Thymus (tissue), 11 donors: ENCODE measurements around the gene FITM1. TPM values are rescaled to one million over a fixed set of nuclear protein-coding genes. Genes with fewer than 3 reads are reported as not detected.

Experiments used
- DNase-seq, 9 donors: peaks; one replicate each; pipeline ENCODE4 v3.0.0-alpha.2; 2013; ENCODE audit warnings: low spot score in 9 of 9, low read depth in 6 of 9, missing footprints in 1 of 9
- H3K27ac ChIP-seq, 2 donors: one replicate each; pipeline ENCODE4 v1.5.1; 2013; ENCODE audit warnings: control low read depth in 1 of 2, low read depth in 1 of 2, low read length in 1 of 2, mild to moderate bottlenecking in 1 of 2, moderate library complexity in 1 of 2
- H3K27me3 ChIP-seq, 2 donors: one replicate each; pipeline ENCODE4 v1.5.1; 2013; ENCODE audit warnings: low read length in 1 of 2; ENCODE audit not compliant: control insufficient read depth in 2 of 2, insufficient read depth in 1 of 2
- H3K36me3 ChIP-seq, 2 donors: one replicate each; pipeline ENCODE4 v1.5.1; 2013; ENCODE audit warnings: low read length in 1 of 2, mild to moderate bottlenecking in 1 of 2, moderate library complexity in 1 of 2; ENCODE audit not compliant: control insufficient read depth in 2 of 2, insufficient read depth in 2 of 2
- H3K4me1 ChIP-seq, 2 donors: one replicate each; pipeline ENCODE4 v1.5.1; 2013; ENCODE audit warnings: low read length in 2 of 2; ENCODE audit not compliant: control insufficient read depth in 2 of 2, insufficient read depth in 2 of 2
- H3K4me3 ChIP-seq, 2 donors: one replicate each; pipeline ENCODE4 v1.5.1; 2013; ENCODE audit warnings: low read length in 2 of 2, control low read depth in 1 of 2, mild to moderate bottlenecking in 1 of 2
- H3K9me3 ChIP-seq, 2 donors: one replicate each; pipeline ENCODE4 v1.5.1; 2013; ENCODE audit warnings: low read length in 1 of 2, mild to moderate bottlenecking in 1 of 2; ENCODE audit not compliant: control insufficient read depth in 2 of 2, insufficient read depth in 1 of 2
- WGBS: extraction: QIAGEN DNeasy Blood & Tissue Kit; methylation state at CpG from one replicate; pipeline ENCODE4 v1.1.7; 2013; 5-methylcytosine and 5-hydroxymethylcytosine counted together
- polyA plus RNA-seq: library from polyadenylated mRNA; stranded (reverse); fragments of 200-250 nt; gene quantifications from one replicate; pipeline ENCODE4 v1.2.3, GENCODE V29; 2013
- total RNA-seq: library from RNA; stranded (reverse); fragments of 120-200 nt; gene quantifications from one replicate; pipeline ENCODE4 v1.2.4, GENCODE V29; 2013
- donor health status: healthy.

Gene FITM1
- total and polyA plus RNA-seq, 2 donors: 0.80 to 3.5 TPM

DNA sequence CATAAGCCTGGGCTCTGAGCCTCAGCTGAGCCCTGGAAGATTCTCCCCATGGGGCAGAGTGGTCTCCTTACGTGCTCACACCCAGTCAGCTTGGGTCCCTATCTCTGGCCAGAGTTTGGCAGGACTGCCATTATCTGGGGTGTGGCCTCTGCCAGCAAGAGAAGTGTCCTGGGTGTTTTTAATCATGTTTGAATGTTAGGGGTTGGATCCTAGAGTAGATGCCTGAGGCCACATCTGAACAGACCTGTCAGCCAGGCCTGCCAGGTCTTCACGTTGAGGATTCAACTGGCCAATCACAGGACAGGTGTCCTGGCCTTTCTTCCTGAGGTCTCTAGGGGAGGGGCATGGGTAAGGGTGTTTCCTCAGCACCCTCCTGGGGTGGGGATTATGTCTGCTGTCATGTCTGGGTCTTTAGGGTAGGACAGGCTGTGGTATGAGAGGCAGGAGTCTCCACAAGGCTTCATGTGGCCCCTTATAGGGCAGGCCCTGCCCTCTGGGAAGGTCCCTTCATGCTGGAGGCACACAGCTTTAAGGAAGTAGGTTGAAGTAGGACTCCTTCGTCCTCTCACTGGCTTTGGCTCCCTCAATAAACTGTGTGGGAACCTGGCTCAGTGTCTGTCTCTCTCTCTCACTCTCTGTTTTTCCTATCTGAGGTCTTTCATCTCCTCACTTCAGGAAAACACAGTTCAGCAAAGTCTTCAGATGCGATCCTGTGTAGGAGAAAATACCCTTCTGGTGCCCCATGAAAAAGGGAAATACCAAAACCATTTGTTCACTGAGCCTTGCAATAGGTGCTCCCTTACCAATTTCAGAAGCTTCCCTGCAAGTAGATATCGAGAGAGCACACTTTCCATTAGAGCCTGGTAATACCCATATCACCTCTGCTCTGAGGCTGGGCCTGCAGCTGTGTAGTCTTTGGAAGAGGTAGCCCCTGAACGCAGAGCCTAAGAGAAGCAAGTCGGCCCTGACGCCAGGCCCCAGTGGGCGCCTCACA, 6.7 kb upstream of the FITM1 start:
- H3K9me3 ChIP-seq: no peaks in the 10 kb centered on the region
- H3K4me1 ChIP-seq: peaks cover 5 to 31% of the 10 kb centered on the region in 2 donors
- DNase-seq: no peak
- 95% methylated on average over 9 of the region's 9 CpGs for WGBS
- H3K36me3 ChIP-seq: peaks cover 50% of the 10 kb centered on the region in 2 donors
- H3K27me3 ChIP-seq: no peaks in the 10 kb centered on the region
- H3K4me3 ChIP-seq: no peak overlapping the region
- H3K27ac ChIP-seq: peak overlapping the region in 1 of 2 donors; percentile 56

DNA sequence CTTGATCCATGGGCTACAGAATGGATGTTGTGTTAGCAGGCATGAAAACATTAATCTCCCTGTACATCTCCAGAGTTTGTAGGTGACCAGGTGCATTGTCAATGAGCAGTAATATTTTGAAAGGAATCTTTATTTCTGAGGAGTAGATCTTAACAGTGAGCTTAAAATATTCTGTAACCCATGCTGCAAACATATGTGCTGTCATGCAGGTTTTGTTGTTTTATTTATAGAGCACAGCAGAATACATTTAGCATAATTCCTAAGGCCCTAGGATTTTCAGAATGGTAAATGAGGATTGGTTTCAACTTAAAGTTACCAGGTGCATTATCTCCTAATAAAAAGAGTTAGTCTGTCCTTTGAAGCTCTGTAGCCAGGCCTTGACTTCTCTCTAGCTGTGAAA, 3.5 kb upstream of the FITM1 start:
- H3K4me1 ChIP-seq: peaks cover 6 to 35% of the 10 kb centered on the region in 2 donors

DNA sequence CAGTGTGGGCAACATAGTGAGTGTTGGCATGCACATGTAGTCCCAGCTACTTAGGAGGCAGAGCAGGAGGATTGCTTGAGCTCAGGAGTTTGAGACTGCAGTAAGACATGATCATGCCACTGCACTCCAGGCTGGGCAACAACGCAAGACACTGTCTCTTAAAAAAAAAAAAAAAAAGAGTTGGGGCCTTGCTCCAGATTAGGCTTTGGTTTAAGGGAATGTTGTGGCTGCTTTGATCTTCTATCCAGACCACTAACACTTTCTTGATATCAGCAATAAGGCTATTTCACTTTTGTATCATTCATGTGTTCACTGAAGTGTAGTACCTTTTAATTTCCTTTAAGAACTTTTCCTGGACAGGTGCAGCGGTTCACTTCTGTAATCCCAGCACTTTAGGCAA, 2.8 kb upstream of the FITM1 start:
- H3K4me1 ChIP-seq: peaks cover 12 to 35% of the 10 kb centered on the region in 2 donors
- no peak overlapping the region for H3K4me3 ChIP-seq
- no peaks in the 10 kb centered on the region for H3K27me3 ChIP-seq
- no peak for DNase-seq
- no peaks in the 10 kb centered on the region for H3K9me3 ChIP-seq
- peaks cover 16 to 17% of the 10 kb centered on the region in 2 donors for H3K36me3 ChIP-seq
- H3K27ac ChIP-seq: no peak overlapping the region
- 99% methylated on average over 2 of the region's 2 CpGs for WGBS

More for the DNA sequence above, 3.5 kb upstream of the FITM1 start:
- H3K27me3 ChIP-seq: no peaks in the 10 kb centered on the region
- peaks cover 21% of the 10 kb centered on the region in 2 donors for H3K36me3 ChIP-seq
- no peak overlapping the region for H3K4me3 ChIP-seq
- DNase-seq: no peak
- no peak overlapping the region for H3K27ac ChIP-seq
- H3K9me3 ChIP-seq: no peaks in the 10 kb centered on the region

DNA sequence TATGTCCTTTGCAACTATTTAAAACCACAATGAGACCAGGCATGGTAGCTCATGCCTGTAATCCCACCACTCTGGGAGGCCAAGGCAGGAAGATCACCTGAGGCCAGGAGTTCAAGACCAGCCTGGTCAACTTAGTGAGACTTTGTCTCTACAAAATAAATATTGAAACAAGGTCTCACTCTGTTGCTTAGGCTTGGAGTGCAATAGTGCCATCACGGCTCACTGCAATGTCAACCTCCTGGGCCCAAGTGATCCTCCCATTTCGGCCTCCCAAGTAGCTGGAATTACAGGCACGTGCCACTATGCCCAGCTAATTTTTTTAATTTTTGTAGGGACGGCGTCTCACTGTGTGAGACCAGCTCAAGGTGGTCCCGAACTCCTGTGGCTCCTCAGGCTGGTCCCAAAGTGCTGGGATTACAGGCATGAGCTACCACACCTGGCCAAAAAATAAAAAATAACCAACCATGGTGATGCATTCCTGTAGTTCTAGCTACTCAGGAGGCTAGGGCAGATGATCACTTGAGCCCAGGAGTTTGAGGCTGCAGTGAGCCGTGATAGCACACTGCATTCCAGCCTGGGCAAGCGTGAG, 955 bp upstream of the FITM1 start:
- H3K9me3 ChIP-seq: no peaks in the 10 kb centered on the region
- 97% methylated on average over 8 of the region's 8 CpGs for WGBS
- DNase-seq: no peak
- no peak overlapping the region for H3K27ac ChIP-seq
- peaks cover 14 to 27% of the 10 kb centered on the region in 2 donors for H3K4me1 ChIP-seq
- H3K27me3 ChIP-seq: no peaks in the 10 kb centered on the region
- H3K36me3 ChIP-seq: no peaks in the 10 kb centered on the region
- H3K4me3 ChIP-seq: no peak overlapping the region

- 74% methylated on average over 7 of the region's 7 CpGs for WGBS
- no peaks in the 10 kb centered on the region for H3K9me3 ChIP-seq
- no peak overlapping the region for H3K4me3 ChIP-seq
- no peaks in the 10 kb centered on the region for H3K27me3 ChIP-seq
- H3K4me1 ChIP-seq: peaks cover 19 to 32% of the 10 kb centered on the region in 2 donors
- DNase-seq: no peak
- no peaks in the 10 kb centered on the region for H3K36me3 ChIP-seq
- peak overlapping the region in 1 of 2 donors; percentile 17 for H3K27ac ChIP-seq
These were observed 474 bp downstream of the FITM1 start for GRCh38 chr14:24130717-24131548.

- H3K27me3 ChIP-seq: no peaks in the 10 kb centered on the region
- WGBS: 97% methylated on average over 15 of the region's 15 CpGs
- H3K4me1 ChIP-seq: peaks cover 21 to 35% of the 10 kb centered on the region in 2 donors
- H3K9me3 ChIP-seq: no peaks in the 10 kb centered on the region
- H3K36me3 ChIP-seq: no peaks in the 10 kb centered on the region
- no peak overlapping the region for H3K4me3 ChIP-seq
- H3K27ac ChIP-seq: no peak overlapping the region
- no peak for DNase-seq
These were observed 1.1 kb downstream of the FITM1 start for GRCh38 chr14:24131549-24131966.

DNA sequence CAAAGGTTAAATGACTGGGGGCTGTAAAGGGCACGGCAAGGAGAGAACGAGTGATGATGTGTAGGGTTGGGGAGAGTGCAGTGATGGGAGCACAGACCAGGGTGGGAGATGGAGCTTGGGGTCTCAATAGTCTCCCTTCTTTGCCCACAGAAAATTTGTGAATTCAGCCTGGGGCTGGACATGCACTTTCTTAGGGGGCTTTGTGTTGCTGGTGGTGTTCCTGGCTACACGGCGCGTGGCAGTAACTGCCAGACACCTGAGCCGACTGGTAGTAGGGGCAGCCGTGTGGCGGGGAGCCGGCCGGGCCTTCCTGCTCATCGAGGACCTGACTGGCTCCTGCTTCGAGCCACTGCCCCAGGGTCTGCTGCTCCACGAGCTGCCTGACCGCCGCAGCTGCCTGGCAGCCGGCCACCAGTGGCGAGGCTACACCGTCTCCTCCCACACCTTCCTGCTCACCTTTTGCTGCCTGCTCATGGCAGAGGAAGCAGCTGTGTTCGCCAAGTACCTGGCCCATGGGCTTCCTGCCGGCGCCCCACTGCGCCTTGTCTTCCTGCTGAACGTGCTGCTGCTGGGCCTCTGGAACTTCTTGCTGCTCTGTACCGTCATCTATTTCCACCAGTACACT, 1.7 kb downstream of the FITM1 start:
- WGBS: 34% methylated on average over 24 of the region's 24 CpGs
- Histone ChIP-seq H3K27ac (peak overlapping the region; percentile 68 to 72), H3K4me3 (no peak overlapping the region), H3K4me1 (peaks cover 27 to 41% of the 10 kb centered on the region in 2 donors), H3K9me3 (no peaks in the 10 kb centered on the region), H3K27me3 (no peaks in the 10 kb centered on the region), H3K36me3 (peaks cover 0 to 2% of the 10 kb centered on the region in 2 donors)
- DNase-seq: peak in 3 of 9 donors; percentile 45 to 68 (median 48)

GRCh38 chr14:24132976-24133375, 2.5 kb downstream of the FITM1 start:
- peak overlapping the region; percentile 68 to 72 for H3K27ac ChIP-seq
- no peaks in the 10 kb centered on the region for H3K27me3 ChIP-seq
- WGBS: 96% methylated on average over 2 of the region's 2 CpGs
- H3K4me3 ChIP-seq: no peak overlapping the region
- H3K4me1 ChIP-seq: peaks cover 28 to 49% of the 10 kb centered on the region in 2 donors
- no peaks in the 10 kb centered on the region for H3K9me3 ChIP-seq
- H3K36me3 ChIP-seq: peaks cover 5 to 10% of the 10 kb centered on the region in 2 donors
- no peak for DNase-seq
